Muscle of arm (tissue), 12 donors: ENCODE data around the gene ASPHD2. TPM values are rescaled to one million over a fixed set of nuclear protein-coding genes. Genes with fewer than 3 reads are reported as not detected.
"Not testable (repeated sequence)": the region's sequence is repeated elsewhere in the genome, so short reads cannot be mapped to it uniquely, and the experiment has no call there.

ENCODE experiments used
- DNase-seq: peaks from one replicate; pipeline ENCODE4 v3.0.0-alpha.2; 2013
- polyA plus RNA-seq, 12 donors: library from polyadenylated mRNA; unstranded; fragments of 120-200 nt; gene quantifications; one replicate each; pipeline ENCODE4 v1.2.1, GENCODE V29; 2013; ENCODE audit not compliant: insufficient read length in 12 of 12

ASPHD2 gene
- polyA plus RNA-seq, 12 donors: 0.56 to 3.1 (median 1.4) TPM; not detected in 1

GRCh38 chr22:26414347-26414746 is 14.7 kb upstream of the ASPHD2 start:
- no peak for DNase-seq

DNA sequence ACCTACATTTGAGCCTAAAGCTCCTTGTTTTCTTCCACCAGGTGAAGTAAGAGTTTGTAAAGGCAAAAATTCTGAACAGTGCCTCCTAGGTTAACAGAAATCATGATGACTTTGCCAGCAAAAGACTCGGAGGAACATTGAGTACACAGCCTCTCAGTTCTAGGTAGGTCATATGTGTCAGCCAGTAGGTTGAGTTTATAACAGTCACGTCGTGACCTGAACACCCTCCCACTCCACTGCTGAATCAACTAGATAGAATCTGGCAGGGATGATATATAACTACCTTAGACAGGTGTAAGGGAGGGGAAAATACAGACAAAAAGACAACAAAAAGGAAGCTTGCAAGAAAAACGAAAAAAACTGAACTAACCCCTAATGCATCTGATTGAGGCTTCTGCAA is 12.8 kb upstream of the ASPHD2 start:
- no peak for DNase-seq

DNA sequence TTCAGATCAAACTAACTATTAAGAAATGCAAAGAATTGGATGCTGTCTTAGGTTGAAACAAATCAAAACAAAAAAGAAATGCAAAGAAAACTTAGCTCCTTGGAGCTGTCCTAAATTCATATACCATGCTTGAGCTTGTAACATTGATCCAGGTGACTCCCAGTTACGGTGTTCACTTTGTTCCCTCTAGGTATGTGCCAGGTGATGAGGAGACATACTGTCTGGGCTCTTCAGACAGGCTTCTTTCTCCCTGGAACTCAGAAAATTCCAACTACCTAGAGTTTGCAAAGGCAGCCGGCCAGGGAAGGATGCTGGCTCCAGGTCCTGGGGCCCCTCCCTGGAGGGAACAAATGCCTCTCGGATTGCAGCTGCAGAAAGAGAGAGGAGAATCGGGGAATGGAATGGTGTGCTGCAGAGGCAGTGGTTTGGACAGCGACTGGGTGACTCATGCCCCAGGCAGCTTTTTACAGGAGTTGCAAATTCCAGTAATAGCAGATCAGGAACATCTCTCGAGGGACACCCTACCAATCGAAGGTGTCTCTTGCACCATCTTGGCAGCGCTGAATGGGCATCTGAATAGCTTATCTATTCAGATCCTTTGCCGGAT is 12.3 kb upstream of the ASPHD2 start:
- no peak for DNase-seq

DNA sequence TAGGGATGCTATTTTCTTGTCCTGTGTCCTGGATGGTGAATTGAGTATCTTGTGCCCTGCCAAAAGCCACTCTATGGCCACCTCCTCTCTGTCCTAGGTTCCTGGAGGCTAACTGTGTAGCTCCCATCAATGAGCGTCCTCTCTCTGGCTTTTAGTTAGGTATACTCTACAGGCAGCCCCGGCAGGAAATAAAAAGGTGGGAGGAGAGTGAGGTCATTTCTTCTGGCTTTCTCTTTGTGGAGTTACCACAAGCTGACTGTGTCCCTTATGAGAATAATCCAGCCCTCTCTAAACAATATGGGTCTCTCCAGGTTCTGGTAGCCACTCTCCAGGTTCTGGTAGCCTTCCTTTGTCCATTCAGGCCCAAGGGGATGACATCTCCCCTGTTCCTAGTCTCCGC is 11.7 kb upstream of the ASPHD2 start:
- DNase-seq: no peak

DNA sequence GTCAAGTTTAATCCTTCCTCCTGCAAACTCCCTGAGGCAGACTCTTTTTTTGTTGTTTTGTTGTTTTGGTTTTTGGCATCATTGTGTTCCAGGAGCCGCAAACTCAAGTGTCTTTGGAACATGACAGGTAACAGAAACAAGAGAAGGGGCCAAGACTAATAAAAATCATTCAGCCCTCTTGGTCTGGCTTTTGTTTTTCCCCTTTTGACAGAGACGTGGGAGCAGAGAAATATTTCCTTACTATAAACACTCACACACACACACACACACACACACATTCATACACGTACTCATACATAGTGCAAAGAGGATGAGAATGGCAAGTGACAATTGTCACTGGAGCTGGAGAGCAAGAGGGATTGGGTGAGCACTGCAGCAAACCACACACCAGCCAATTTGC is 10.4 kb upstream of the ASPHD2 start:
- DNase-seq: no peak

DNA sequence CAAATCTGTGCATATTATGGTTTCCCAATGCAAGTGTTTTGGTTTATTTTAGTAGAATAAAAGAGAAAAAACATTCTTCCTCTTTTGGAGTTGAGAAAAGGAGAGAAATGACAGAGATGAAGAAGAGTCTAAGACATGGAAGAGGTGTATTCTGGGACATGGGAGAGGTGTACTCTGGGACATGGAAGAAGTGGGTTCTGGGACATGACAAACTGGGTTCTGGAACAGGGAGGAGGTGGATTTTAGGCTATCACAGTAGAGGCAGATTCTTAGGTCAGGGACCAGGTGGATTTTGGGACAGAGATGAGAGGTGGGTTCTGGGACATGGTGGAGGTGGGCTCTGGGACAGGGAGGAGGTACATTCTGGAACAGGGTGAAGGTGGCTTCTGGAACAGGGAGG is 2.1 kb upstream of the ASPHD2 start:
- no peak for DNase-seq

- no peak for DNase-seq
Observed at GRCh38 chr22:26429458-26430286, 612 bp downstream of the ASPHD2 start.

DNA sequence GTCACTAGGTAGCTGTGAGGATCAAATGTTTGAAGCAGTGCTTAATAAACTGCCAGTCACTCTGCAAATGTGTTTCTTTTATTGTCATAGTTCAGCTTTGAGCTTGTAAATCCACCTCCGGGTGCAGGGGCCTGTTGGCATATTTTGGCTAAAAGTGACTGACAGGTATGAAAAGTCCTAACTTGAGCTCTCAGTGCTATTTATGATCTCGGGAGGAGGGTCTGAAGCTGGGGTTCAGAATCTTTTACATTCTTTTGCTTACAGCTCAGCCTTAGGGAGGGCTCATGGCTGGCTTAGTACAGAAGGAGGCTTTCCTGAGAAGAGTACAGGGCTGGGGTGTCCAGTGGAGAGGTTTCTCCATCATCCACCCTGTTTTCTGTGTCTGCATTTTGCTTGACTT is 1.5 kb downstream of the ASPHD2 start:
- DNase-seq: no peak

GRCh38 chr22:26431261-26431995 is 2.4 kb downstream of the ASPHD2 start:
- no peak for DNase-seq

GRCh38 chr22:26432619-26433311 is 3.7 kb downstream of the ASPHD2 start:
- no peak for DNase-seq

- no peak for DNase-seq
Observed at GRCh38 chr22:26433805-26434204, 4.7 kb downstream of the ASPHD2 start.

GRCh38 chr22:26435327-26436093 is 6.5 kb downstream of the ASPHD2 start:
- DNase-seq: no peak

DNA sequence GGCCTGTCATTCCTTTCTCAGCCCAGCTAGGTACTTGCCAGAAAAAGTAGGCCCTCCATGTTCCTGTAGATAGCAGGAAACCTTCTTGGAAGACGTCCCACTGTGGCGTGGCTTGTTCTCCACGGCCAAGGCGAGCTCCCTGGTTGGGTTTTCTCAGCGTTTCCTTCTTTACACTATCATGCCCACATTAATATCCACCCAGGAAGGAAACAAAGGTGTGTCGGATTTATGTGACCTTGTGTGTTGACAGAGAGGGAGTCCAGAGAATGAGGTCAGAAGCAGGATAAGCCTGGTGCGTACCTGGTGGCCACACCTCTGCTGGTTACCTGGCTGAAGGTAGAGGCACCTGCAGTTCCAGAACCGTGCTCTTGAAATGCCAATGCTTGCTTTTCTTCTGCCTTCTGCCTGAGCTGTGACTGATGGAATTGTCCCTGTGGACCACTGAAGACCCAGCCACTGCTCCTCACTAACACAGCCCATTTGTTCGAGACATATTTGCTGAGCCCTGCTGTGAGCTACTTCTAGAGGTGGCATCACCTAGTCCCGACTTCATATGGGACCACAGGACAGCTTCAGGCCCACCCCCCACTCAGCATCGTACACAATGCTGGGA is 7.9 kb downstream of the ASPHD2 start:
- no peak for DNase-seq

GRCh38 chr22:26437694-26438392 is 8.8 kb downstream of the ASPHD2 start:
- no peak for DNase-seq

- not testable (repeated sequence) for DNase-seq
Observed at GRCh38 chr22:26438776-26439175, 9.7 kb downstream of the ASPHD2 start.

- DNase-seq: no peak
Observed at GRCh38 chr22:26439559-26439958, 10.5 kb downstream of the ASPHD2 start.

- DNase-seq: no peak
Observed at GRCh38 chr22:26442086-26442756, 13.2 kb downstream of the ASPHD2 start.

GRCh38 chr22:26443901-26444690 is 15.0 kb downstream of the ASPHD2 start:
- no peak for DNase-seq

GRCh38 chr22:26444777-26445176 is 15.7 kb downstream of the ASPHD2 start:
- no peak for DNase-seq
